Thyroid gland (tissue), 4 donors: ENCODE data around the gene COL5A2. TPM values are rescaled to one million over a fixed set of nuclear protein-coding genes. Genes with fewer than 3 reads are reported as not detected.

Experiments used
- DNase-seq, 2 donors: peaks; one replicate each; pipeline ENCODE4 v3.0.0-alpha.2; 2019
- H3K27ac ChIP-seq, 3 donors: fragments of 200-600 bp; sonication (generic); 1 replicate in 2 of 3; 2 replicates in 1 of 3; pipeline ENCODE4 v1.5.1; 2016 to 2019; ENCODE audit warnings: mild to moderate bottlenecking in 1 of 3, moderate library complexity in 1 of 3
- H3K27me3 ChIP-seq: fragments of 200-600 bp; sonication (generic); one replicate; pipeline ENCODE4 v1.5.1; 2019
- H3K36me3 ChIP-seq, 2 donors: fragments of 200-600 bp; sonication (generic); one replicate each; pipeline ENCODE4 v1.5.1; 2016 to 2019
- H3K4me1 ChIP-seq, 2 donors: fragments of 200-600 bp; sonication (generic); one replicate each; pipeline ENCODE4 v1.5.1; 2017 to 2019
- H3K4me3 ChIP-seq, 3 donors: fragments of 200-600 bp; sonication (generic); replicated peaks in 1 of 3; 1 replicate in 2 of 3; 2 replicates in 1 of 3; pipeline ENCODE4 v1.5.1; 2016; ENCODE audit warnings: mild to moderate bottlenecking in 1 of 3
- H3K9me3 ChIP-seq: fragments of 200-600 bp; sonication (generic); one replicate; pipeline ENCODE4 v1.5.1; 2017
- POLR2A ChIP-seq, 2 donors: fragments of 450-650 bp; IDR thresholded peaks; one replicate each; pipeline ENCODE4 v1.6.1; 2017; ENCODE audit warnings: antibody characterized with exemption in 2 of 2, mild to moderate bottlenecking in 2 of 2, moderate library complexity in 1 of 2
- WGBS, 2 donors: methylation state at CpG; one replicate each; pipeline ENCODE4 v1.1.5; 2017; 5-methylcytosine and 5-hydroxymethylcytosine counted together
- intact Hi-C: fragments of 100-400 bp; cut with DNase I; formaldehyde crosslinking; loops from one replicate; pipeline ENCODE4 v1.15.1; 2023
- total RNA-seq, 4 donors: library from RNA; depleted of rRNA; stranded (reverse); fragments of >200 nt; gene quantifications; one replicate each; pipeline ENCODE4 v1.2.3, GENCODE V29; 2016
- TF ChIP-seq, protein P1 (sequence below), 6 experiments: fragments of 200-600 bp in 3 of 6; fragments of 450-650 bp in 3 of 6; sonication (generic) in 3 of 6; IDR thresholded peaks; one replicate each; pipeline ENCODE4 v1.5.1; 2016 to 2019; ENCODE audit warnings: antibody characterized with exemption in 6 of 6, mild to moderate bottlenecking in 2 of 6, inconsistent platforms in 1 of 6, moderate library complexity in 1 of 6

The COL5A2 gene
- total RNA-seq, 4 donors from 2014 or later: 10.9 to 22.5 (median 17.5) TPM

DNA sequence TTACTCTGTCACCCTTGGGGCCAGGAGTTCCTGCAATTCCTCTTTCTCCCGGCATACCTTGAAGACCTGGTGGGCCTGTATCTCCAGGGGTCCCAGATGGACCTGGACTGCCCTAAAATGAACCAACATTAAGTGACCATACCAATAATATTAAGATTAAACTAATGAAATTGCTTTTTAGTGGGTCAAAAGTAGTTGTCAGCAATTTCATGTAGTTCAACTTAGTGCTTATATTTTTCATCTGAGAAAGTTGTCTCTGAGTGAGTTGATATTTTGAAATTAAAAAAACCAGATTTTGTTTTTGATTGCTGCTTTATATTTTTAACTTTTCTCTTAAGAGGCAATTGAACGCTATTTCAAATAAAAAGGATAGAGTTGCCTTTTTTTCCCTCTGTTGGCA lies 122.2 kb downstream of the COL5A2 start:
- H3K9me3 ChIP-seq: no peaks in the 10 kb centered on the region
- H3K4me1 ChIP-seq: no peaks in the 10 kb centered on the region
- no peak for DNase-seq
- H3K27me3 ChIP-seq: no peaks in the 10 kb centered on the region
- H3K4me3 ChIP-seq: no peak overlapping the region
- intact Hi-C loops: no loop called here
- TF ChIP-seq, protein P1, sequence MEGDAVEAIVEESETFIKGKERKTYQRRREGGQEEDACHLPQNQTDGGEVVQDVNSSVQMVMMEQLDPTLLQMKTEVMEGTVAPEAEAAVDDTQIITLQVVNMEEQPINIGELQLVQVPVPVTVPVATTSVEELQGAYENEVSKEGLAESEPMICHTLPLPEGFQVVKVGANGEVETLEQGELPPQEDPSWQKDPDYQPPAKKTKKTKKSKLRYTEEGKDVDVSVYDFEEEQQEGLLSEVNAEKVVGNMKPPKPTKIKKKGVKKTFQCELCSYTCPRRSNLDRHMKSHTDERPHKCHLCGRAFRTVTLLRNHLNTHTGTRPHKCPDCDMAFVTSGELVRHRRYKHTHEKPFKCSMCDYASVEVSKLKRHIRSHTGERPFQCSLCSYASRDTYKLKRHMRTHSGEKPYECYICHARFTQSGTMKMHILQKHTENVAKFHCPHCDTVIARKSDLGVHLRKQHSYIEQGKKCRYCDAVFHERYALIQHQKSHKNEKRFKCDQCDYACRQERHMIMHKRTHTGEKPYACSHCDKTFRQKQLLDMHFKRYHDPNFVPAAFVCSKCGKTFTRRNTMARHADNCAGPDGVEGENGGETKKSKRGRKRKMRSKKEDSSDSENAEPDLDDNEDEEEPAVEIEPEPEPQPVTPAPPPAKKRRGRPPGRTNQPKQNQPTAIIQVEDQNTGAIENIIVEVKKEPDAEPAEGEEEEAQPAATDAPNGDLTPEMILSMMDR (IDR thresholded peaks at IDR 0.05): no peak
- no peak for TF ChIP-seq POLR2A (IDR thresholded peaks at IDR 0.05)
- WGBS, 2 donors: 92 to 93% methylated on average over 2 of the region's 2 CpGs
- H3K36me3 ChIP-seq: no peaks in the 10 kb centered on the region
- no peak overlapping the region for H3K27ac ChIP-seq

DNA sequence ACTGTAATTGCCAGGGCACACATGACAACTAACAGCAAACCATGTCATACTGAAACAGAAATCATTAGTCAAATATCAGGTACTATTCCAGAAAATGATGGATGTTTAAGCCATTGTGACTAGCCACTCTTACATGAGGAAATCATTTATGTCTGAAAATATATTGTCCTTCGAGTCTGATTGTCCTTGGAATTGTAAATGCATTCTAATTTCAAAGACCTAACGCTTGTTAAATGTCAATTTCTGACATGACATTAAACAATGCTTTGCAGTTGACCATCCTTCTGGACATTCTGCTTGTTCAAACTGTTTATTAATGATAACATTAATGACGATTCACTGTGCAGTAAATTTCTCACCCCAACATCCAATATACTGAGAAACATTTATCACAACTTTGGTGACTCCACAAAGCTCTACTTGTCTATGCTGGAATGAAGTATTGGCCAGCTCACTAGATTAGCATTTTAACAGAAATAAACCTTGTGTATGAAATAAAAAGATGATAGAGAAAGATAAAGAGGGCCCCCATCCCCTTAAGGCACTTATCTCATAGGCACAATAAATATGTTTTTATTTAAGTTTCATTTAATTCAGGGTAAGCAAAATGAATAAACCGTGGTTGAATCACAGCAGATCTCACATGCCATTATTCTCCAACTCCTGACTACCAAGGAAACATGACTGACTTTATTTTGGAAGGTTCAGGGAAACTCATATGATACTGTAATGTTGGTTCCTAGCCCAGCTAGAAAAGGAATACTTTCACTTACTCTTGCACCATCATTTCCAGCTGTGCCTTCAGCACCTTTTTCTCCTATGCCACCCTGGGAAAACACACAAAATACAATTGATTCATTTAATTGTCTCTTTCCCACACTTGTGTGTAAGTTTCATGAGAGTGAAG lies 123.1 kb downstream of the COL5A2 start:
- no peak overlapping the region for H3K4me3 ChIP-seq
- H3K4me1 ChIP-seq: no peaks in the 10 kb centered on the region
- H3K27me3 ChIP-seq: no peaks in the 10 kb centered on the region
- H3K9me3 ChIP-seq: no peaks in the 10 kb centered on the region
- H3K27ac ChIP-seq: no peak overlapping the region
- no peaks in the 10 kb centered on the region for H3K36me3 ChIP-seq
- intact Hi-C loops: no loop called here
- WGBS, 2 donors: 83 to 87% methylated on average over 4 of the region's 4 CpGs
- TF ChIP-seq POLR2A (IDR thresholded peaks at IDR 0.05): no peak
- TF ChIP-seq, protein P1 (IDR thresholded peaks at IDR 0.05): no peak
- no peak for DNase-seq

DNA sequence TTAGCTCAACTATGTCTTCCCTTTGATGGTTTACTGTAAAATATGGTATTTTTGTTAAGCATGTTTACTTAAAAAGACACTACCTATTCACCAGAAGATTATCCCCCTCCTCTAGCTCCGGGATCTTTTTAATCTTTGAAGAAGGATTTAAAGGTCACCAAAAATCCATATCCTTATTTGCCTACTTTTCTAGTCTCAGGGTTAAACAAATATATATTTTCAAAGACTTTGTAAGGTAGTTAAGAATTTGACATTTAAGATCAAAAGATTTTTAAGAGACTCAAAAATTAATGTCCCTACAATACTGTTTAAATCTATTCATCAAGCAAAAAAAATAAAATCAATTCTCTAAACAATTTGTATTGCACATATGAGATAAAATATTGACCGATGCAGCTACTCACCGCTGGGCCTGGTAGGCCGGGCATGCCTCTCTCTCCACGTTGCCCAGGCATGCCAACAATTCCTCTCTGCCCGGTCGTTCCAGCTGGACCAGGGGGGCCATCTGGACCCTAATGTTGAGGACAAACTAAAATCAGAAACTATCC lies 129.3 kb downstream of the COL5A2 start:
- Histone ChIP-seq H3K27ac (no peak overlapping the region), H3K4me1 (no peaks in the 10 kb centered on the region), H3K36me3 (peaks cover 0 to 2% of the 10 kb centered on the region in 2 donors), H3K27me3 (no peaks in the 10 kb centered on the region), H3K9me3 (no peaks in the 10 kb centered on the region), H3K4me3 (no peak overlapping the region)
- TF ChIP-seq, protein P1 (IDR thresholded peaks at IDR 0.05): no peak
- TF ChIP-seq POLR2A (IDR thresholded peaks at IDR 0.05): no peak
- DNase-seq: no peak
- intact Hi-C loops: no loop called here
- WGBS, 2 donors: 91 to 92% methylated on average over 6 to 7 of the region's 7 CpGs

DNA sequence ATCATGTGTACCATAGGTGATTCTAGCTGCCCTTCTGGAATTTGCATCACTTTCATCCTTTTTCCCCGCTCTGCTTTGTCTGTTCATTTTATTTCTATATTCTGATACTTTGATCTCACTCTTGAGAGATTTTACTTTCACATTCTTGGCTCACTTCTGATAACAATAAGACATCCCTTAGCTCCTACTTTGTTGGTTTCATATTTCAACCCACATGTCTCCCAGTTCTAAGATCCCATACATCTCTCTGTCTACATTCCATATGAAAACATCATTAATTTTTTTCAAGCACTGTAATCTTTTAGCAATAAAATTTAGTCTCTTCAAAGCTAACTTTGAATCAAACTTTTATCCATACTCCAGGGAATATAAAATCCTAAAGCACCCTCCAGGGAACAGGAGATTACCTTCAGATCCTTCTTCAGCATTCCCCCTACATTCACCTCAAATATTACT lies 129.8 kb downstream of the COL5A2 start:
- DNase-seq: no peak
- Histone ChIP-seq H3K9me3 (no peaks in the 10 kb centered on the region), H3K27ac (no peak overlapping the region), H3K4me1 (no peaks in the 10 kb centered on the region), H3K36me3 (peaks cover 0 to 2% of the 10 kb centered on the region in 2 donors), H3K27me3 (no peaks in the 10 kb centered on the region), H3K4me3 (no peak overlapping the region)
- intact Hi-C loops: no loop called here
- no peak for TF ChIP-seq POLR2A (IDR thresholded peaks at IDR 0.05)
- TF ChIP-seq, protein P1 (IDR thresholded peaks at IDR 0.05): no peak
- 94 to 97% methylated on average over 1 of the region's 1 CpG for WGBS, 2 donors

DNA sequence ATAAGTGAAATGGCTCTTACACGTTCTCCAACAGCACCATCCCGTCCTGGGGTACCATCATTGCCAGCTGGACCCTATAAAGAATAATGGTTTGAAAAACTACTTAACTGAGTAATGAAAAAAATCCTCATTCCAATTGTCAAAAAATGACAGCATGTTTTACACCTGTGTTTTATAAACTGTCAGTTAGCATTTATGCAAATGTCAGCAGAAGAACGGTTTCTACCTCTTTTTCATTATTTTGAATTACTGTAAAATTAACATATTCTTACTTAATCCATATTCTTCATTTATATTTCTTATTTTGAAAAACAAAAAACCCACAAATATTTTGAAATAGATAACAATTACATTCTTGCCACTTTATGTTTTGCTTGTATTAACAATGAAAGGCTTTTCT lies 131.4 kb downstream of the COL5A2 start:
- no peak for DNase-seq
- TF ChIP-seq POLR2A (IDR thresholded peaks at IDR 0.05): no peak
- TF ChIP-seq, protein P1 (IDR thresholded peaks at IDR 0.05): no peak
- Histone ChIP-seq H3K4me1 (no peaks in the 10 kb centered on the region), H3K4me3 (no peak overlapping the region), H3K9me3 (no peaks in the 10 kb centered on the region), H3K27ac (no peak overlapping the region), H3K27me3 (no peaks in the 10 kb centered on the region), H3K36me3 (peaks cover 0 to 2% of the 10 kb centered on the region in 2 donors)
- WGBS, 2 donors: 89 to 91% methylated on average over 3 of the region's 3 CpGs
- intact Hi-C loops: no loop called here
